Measurements from ENCODE around the gene ICAM2.

- TF ChIP-seq CTCF (IDR thresholded peaks at IDR 0.05) (no peak), ESRRA (CRISPR knock-in tag; IDR thresholded peaks at IDR 0.05; ENCODE audit: borderline replicate concordance) (no peak), CREB1 (CRISPR knock-in tag; IDR thresholded peaks at IDR 0.05) (no peak), HMGA2 (CRISPR knock-in tag; IDR thresholded peaks at IDR 0.05) (no peak)
Measured at GRCh38 chr17:64053101-64053500, 32.7 kb upstream of the ICAM2 start.
